NCI-H345 (cell line): ENCODE measurements around the gene ZFP36.
"Not testable (repeated sequence)": the region's sequence is repeated elsewhere in the genome, so short reads cannot be mapped to it uniquely, and the experiment has no call there.

Experiments
- DNase-seq: peaks from one replicate; lab custom pipeline; 2025; lab: John Stamatoyannopoulos, UW

Gene ZFP36, protein sequence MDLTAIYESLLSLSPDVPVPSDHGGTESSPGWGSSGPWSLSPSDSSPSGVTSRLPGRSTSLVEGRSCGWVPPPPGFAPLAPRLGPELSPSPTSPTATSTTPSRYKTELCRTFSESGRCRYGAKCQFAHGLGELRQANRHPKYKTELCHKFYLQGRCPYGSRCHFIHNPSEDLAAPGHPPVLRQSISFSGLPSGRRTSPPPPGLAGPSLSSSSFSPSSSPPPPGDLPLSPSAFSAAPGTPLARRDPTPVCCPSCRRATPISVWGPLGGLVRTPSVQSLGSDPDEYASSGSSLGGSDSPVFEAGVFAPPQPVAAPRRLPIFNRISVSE

DNA sequence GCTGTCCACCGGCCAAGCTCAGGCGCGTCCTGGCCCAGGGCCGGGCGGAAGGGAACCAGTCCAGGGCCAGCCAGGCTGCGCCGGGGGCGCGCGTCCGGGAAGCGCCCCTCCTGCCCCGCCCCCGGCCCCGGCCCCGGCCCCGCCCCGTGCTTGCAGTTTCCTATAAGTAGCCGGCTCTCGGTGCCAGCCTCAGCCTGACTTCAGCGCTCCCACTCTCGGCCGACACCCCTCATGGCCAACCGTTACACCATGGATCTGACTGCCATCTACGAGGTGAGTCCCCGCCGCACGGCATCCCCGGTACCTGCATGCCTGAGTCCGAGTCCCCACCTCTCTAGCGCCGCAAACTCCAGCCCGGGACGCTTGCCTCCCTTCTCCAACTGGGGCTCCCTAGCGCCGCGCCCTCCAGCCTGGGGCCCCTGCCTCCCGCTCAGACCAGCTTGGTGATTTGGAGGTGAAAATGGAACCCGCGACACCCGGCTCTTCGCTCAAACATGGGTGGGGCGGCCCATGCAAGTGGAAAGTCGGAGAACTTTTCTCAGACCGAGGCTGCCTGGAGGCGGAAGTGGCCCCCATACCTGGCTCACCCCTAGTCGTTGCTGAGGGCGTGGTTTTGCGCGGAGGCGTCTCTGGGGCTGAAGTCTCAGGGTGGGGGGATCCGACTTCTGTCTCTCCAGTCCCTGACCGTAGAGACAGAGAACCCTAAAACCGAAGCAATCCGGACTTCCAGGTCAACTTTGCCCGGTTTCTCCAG lies at the start of gene ZFP36:
ZFP36 (plus strand) TSS at position 192 of the 754 bp plus-strand sequence; CDS start at position 250, 58 bp downstream.
- DNase-seq = peak; percentile 91

DNA sequence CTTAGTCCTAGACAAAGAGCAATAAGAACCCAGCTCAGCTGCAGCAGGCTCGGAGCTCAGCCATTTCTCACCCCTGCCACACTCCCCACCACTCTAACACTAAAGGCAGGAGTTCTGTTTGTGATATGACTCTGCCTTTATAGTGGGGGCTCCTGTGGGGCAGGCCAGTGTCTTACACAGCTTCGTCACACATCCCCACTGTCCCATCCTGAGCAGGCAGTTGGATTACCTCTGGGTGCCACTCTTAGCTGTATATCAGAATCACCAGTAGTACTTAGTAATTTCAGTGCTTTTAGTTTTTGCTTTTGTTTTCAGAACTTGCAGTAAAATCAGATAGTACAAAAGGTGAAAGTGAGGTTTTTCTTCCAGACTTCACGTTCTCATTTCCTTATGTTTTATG lies 47.6 kb upstream of the ZFP36 start:
- DNase-seq = no peak

DNA sequence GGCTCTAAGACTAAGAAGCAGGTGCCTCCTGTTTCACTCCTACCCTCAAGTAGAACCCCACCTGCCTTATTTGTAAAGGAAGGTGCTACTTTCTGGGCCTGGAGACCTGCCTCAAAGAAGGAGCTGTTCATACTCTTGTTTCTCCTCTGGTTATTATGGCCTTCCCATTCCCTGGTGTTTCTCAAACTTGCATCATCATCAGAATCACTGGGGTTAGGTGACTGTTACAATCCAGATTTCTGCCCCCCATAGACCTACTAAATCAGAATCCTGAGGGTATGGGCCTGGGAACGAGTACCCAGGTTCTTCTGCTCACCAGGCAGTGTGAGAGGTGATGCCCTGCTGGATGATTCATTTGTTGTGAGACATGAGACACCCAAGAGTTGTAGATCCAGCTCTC lies 46.0 kb upstream of the ZFP36 start:
- no peak for DNase-seq

DNA sequence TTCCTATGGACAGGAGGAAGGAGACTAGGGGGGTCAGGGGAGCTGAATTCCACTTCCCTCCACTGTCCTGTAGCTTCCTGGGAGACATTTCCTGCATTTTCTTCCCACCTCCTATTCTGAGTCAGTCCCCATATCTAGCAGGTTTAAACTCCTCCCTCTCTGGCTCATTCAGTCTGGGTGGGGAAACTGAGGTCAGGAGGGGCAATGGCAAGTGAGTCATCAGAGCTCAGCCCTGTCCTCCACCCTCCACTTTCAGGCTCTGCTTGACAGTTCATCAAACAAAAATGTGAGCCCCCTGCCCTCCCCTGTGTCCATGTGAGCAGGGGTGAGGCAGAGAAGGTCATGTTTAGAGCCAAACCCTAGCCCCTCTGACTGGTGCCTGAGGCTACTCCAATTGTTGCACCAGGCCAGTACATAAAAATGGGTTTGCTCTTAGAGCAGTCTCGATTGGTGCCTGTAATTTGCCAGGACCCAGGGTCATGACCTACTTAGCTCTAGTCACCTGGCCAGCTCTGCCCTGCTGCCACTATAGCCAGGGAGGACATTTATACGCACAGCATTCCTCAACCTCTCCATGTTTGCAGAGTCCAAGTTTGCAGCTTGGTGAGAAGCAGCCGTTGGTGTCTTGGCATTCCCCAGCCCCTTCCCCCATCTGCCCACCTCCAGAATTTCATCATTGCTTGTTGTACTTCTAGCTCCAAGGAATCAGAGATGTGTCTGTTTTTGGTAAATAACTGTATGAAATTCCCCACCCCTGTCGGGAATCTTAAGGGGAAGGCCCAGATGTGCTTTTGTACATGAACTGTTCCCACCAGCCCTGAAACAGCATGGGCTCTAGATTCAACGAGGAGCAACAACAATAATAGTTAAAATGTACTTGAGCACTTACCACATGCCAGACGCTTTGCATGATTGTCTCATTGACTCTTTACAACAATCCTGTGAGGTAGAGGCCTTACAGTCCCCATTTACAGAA lies 43.7 kb upstream of the ZFP36 start:
- DNase-seq = no peak

DNA sequence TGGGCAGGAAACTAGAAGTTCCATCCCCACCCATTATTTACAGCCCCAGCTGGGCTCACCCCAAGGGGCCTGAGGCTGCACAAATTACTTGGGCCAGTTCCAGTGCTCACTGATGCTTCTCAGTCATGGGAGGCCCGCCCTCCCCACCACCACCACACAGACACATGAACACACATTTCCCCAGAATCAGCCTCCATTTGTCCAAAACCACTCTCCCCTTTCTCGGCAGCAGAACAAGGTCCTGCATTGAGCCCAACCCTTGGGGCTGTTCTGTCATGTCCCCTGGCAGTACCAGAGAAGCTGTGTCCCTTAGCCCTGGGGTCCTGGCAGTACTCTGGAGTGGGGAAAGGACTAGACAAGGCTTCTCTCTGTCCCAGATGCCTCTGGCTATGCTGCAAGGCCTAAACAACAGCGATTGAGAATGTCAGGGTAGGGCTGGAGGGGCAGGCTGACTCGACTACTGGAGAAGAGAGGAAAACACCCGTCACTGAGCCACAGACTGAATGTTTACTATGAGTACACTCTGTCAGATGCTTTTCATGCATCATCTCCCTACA lies 42.7 kb upstream of the ZFP36 start:
- DNase-seq = no peak

DNA sequence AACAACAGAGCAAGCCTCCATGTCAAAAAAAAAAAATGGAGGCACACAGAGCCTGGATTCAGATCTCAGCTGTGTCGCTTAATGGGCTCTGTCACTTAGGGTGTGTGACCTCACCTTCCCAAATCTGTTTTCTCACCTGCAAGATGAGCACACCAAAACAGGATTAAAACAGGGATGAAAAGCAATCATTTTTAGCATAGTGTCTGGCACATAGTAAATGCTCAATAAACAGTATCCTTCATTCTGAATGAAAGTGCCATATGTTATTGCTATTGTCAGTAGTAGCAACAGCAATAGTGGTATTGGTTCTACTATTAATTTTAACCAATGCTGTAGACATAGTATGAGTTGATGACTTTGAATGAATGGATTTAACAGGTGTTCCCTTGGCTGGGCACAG lies 41.1 kb upstream of the ZFP36 start:
- DNase-seq = no peak

DNA sequence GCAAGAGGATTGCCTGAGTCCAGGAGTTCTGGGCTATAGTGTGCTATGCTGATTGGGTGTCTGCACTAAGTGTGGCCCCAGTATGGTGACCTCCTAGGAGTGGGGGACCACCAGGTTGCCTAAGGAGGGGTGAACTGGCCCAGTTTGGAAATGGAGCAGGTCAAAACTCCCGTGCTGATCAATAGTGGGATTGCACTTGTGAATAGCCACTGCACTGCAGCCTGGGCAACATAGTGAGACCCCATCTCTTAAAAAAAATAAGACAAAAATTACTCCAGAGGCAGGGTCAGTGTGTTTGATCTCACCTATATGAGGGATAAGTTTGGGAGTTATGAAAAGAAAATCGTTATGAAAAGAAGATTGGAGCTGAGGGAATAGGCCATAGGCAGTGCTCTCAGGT lies 37.4 kb upstream of the ZFP36 start:
- DNase-seq = no peak

DNA sequence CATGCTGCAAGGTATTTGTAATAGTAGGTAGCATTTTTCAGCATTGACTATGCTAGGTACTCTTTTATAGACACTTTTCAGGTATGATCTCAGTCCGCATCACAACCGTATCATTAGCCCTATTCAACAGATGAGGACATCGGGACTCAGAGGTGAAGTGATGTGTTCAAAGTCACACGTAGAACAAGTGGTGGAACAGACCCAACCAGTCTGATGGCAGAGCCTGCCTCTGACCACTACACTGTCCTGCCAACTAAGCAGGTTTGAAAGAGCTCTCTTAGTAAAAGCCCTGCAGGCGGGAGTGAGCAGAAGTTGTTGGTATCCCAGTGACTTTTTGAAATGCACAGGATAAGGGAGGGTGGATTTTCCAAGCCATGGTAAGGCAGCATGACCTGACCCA lies 35.9 kb upstream of the ZFP36 start:
- no peak for DNase-seq

DNA sequence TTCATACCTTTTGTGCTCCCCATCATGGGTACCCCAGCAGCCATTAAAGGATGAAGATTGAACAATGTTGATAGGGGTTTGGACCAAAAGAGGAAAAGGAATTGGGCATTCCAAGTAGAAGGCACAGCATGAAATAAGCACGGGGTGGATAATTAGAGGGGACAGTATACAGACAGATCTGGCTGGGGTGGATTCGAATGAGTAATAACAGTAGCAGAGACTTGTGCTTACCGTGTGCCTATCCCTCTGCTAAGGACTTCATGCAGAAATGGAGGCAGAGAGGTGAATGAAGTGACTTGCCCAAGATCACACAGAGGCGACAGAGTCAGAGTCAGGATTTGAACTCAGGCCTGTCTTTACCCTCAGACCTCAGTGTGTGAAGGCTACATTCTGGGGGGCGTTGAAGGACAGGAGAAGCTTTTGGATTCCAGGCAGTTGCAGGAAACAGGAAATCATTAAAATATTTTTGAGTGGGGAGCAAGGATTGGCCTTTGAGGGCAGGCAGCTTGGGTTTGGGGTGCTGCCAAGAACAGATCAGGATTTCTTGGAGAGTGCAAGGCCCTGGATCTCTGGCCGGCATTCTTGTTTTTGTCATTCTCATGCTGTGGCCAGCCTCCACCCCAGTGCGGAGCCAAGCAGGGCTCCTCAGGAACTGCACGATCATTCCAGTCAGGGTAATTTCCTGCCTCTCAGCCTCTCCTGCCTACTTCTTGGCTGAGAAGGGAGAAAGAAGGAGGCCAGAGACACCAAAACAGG lies 34.4 kb upstream of the ZFP36 start:
- DNase-seq = no peak

DNA sequence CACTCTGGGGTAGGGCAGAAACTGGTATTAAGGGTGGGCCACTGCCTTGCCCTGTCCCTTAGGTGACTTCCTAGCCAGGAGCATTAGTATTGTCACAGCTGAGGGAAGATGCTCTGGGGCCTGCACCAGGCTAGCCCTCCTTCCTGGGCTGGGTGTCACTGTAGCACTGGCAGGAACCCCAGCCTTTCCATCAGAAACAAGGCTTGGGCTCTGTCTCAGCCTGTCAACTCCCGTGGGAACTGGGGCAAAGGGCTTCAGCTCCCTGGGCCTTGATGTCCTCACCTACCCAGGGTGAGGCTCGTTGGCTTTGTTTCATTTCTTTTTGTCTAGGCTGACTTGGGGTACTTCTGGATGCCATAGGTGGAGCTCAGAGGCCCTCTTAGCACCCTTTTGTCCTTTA lies 33.7 kb upstream of the ZFP36 start:
- no peak for DNase-seq

DNA sequence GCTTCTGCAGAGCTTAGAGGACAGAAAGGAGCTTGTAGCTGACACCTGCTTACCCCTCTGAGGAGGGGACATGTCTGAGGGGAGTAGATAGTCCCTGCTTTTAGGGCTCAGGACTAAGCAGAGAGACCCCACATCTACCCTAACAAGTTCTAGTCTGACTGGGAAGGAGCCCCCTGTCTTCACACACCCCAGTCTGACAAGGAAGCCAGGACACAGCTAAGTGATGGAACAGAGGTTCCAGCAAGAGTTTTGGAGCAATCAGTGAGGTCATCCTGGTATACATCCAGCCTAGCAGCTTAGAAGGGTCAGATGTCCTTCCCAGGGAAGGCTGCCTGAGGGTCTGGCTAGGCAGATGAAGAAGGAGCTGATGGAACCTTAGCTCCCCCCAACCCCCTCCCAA lies 30.7 kb upstream of the ZFP36 start:
- DNase-seq = no peak

DNA sequence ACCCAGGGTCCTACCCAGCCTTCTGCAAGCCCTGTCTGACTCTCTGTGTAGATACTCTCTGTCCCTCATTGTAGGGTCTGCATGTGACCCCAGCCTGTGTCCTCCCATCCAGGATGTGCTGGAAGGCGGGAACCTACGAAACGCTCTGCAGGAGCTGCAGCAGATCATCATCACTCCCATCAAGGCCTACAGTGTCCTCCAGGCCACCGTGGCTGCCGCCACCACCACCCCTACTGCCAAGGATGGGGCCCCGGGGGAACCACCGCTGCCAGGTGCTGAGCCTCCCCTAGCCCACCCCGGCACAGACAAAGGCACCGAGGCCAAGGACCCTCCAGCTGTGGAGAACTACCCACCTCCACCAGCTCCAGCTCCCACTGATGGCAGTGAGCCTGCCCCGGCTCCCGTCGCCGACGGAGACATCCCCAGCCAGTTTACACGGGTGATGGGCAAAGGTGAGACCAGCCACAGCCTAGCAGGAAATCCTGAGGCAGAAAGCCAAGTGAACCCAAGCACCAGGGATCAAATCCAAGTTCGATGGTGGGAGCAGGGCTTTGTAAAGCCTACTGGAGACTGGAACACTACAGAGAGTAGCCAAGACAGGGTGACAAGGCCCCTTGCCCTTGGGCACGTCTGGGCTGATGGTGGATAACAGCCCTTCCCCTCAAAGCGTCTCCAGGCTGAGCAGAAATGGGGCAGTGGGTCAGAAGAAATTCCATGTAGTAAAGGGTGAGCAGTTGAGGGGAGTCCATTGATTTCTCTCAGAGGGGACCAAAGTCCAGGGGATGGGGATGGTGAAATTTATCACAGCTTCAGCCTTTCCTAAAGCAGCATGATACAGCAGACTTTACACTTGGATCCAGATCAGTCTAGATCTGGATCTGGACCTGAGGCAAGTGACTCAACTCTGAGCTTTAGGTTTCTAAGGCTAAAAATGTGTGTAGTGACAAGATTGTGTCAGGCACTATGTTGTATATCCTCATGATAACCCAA lies 29.0 kb upstream of the ZFP36 start:
- no peak for DNase-seq

DNA sequence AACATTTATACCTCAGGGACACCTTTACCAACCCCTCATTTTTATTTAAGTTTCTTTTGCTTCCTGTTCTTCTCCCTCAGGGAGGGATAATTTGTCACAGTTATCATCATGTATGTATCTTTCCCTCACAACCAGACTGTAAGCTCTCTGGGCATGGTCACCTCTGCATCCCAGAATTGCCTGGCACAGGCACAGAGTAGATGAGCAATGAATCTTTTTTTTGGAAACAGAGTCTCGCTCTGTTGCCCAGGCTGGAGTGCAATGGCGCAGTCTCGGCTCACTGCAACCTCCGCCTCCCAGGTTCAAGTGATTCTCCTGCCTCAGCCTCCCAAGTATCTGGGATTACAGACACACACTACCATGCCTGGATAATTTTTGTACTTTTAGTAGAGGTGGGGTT lies 27.3 kb upstream of the ZFP36 start:
- not testable (repeated sequence) for DNase-seq

DNA sequence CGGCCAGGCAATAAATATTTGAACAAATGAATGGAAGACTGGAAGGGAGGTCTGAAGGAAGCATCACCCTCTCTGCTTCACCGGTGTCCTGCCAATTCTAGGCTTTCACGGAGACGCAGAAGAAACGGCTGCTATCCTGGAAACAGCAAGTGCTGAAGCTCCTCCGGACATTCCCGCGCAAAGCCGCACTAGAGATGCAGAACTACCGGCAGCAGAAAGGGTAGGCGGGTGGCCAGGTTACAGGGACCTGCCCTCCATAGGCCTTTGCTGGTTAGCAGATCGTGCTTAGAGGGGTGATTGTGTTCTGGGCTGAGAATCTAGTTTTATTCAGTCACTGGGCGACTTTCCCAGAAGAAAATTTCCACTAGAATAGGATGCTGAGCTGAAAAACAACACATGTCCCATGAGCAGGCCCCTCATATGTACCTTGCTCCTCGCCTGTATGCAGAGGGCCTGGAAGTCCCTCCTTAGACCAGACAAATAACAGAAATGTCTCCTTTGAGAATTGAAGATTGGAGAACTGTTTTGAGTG lies 26.7 kb upstream of the ZFP36 start:
- DNase-seq = no peak

DNA sequence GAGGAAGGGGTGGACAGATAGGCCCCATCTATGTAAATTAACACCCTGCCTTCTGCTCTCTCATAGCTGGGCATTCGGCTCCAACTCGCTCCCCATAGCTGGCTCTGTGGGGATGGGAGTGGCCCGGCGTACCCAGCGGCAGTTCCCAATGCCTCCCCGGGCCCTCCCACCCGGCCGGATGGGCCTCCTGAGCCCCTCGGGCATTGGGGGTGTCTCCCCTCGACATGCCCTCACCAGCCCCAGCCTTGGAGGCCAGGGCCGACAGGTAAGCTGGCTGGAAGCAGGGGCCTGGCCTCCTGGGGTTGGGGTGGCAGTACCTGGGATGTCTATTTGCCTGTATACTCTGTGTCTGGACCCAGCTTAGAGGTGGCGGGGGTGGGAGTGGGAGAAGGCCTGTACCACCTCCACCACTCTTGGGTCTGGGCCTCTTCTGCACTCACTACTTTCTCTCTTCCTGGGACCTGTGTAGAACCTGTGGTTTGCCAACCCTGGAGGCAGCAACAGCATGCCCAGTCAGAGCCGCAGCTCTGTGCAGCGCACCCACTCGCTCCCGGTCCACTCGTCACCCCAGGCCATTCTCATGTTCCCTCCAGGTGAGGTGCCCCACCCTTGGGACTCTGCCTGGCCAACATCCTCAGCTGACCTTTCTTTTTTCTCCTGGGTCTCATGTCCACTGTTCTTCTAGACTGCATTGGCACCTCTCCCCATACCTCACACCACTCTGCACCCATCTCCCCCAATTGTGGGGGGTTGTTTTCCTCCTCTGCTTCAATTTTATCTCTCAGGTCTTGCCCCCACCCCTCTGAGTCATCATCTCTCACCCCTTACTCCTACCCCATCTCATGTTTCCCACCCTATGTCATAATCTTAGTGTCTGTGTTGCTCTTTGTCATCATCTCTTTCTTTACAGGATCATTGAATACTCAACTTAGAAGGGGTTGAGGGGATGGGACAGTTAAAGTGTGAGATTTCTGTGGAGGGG lies 25.8 kb upstream of the ZFP36 start:
- no peak for DNase-seq

DNA sequence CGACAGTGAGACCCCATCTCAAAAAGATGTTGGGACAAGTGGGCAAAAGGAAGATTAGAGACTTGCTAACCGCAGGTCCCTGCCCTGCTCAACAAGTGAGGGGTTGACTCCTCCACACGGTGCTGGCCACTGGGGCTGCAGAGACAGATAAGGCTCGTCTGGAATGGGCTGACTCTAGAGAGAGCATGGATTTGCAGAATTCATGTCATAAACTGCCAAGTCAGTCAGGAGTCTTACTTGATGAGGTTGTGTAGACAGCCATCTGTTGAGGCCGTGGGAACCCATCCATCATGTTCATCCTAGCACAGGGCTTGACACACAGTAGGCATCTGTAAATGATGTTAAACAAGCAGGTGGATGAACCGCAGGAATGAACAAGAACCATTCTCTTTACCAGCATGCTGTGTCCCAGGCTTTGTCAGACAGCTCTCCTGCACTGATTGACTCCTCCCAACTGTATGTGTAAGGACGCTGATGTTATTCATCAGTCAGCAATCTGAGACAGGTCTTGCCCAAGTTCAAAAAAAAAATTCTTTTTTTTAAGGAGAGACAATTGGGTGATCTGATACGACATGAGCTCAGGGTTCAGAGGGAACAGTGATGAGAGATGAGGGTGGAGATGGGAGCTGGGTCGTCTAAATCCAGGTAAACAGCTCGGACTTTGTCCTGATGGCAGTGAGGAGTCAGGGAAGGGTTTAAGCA lies 24.6 kb upstream of the ZFP36 start:
- DNase-seq = no peak

DNA sequence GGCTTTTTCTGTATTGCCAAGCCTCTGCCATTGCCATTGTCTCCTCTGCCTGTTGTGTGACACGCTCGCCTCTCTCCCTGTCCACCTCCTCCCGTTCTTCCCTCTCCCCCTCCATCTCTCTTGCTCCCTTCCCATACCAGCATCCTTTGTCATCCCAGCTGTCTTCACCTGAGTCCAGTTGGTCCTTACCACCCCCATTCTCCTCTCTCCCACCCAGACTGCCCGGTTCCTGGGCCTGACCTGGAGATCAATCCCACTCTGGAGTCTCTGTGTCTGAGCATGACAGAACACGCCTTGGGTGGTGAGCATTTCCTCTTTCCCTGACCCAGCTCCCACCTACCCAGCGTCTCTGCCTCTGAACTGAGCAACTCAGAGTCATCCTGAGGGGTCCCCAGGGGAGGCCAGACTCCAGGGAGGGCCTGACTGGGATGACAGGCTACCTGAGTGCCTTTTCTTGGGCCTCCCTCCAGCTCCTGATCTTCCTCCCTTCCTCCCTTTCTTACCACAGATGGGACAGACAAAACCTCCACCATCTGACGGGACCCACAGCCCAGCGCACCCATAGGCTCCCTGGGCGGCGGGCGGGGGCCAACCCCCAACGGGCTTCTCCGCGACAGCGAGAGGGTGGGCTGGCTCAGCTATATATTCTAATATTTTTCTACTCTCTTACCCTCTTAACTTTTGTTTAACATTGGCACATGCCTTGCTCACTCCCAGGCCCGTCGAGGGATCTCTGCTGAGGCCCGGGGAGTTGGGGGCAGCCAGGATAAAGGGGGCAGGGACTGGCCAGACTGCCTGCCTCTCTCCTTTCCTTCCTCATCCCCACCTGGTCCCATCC lies 23.4 kb upstream of the ZFP36 start:
- no peak for DNase-seq
